Neuron (in vitro differentiated cells): ENCODE results near the gene CD96.

Experiments used
- H2AFZ ChIP-seq: one replicate; pipeline ENCODE4 v1.6.1; 2013; ENCODE audit warnings: low read depth, mild to moderate bottlenecking, inconsistent platforms, low read length, moderate library complexity
- H3K27me3 ChIP-seq: one replicate; pipeline ENCODE4 v1.6.1; 2013; ENCODE audit warnings: low read length; ENCODE audit not compliant: insufficient read depth
- H3K36me3 ChIP-seq: one replicate; pipeline ENCODE4 v1.6.1; 2013; ENCODE audit warnings: low read length; ENCODE audit not compliant: insufficient read depth
- H3K4me1 ChIP-seq: one replicate; pipeline ENCODE4 v1.6.1; 2013; ENCODE audit warnings: low read length; ENCODE audit not compliant: insufficient read depth
- H3K4me3 ChIP-seq: 2 replicates; pipeline ENCODE4 v1.5.1; 2013; ENCODE audit warnings: mild to moderate bottlenecking, low read length, moderate library complexity
- H3K9me3 ChIP-seq: one replicate; pipeline ENCODE4 v1.6.1; 2013; ENCODE audit warnings: low read length

Gene CD96

GRCh38 chr3:111591555-111591954 is 49.6 kb downstream of the CD96 start:
- Histone ChIP-seq H3K9me3 (no peaks in the 10 kb centered on the region), H3K36me3 (no peaks in the 10 kb centered on the region), H2AFZ (no peak overlapping the region), H3K4me1 (no peaks in the 10 kb centered on the region), H3K27me3 (peaks cover 4% of the 10 kb centered on the region), H3K4me3 (no peak overlapping the region)

- H3K9me3 ChIP-seq = no peaks in the 10 kb centered on the region
- peaks cover 4% of the 10 kb centered on the region for H3K27me3 ChIP-seq
- no peak overlapping the region for H3K4me3 ChIP-seq
- no peaks in the 10 kb centered on the region for H3K4me1 ChIP-seq
- no peak overlapping the region for H2AFZ ChIP-seq
- H3K36me3 ChIP-seq = no peaks in the 10 kb centered on the region
These were observed 50.1 kb downstream of the CD96 start for GRCh38 chr3:111592143-111592542.

GRCh38 chr3:111592936-111593335 is 50.9 kb downstream of the CD96 start:
- no peaks in the 10 kb centered on the region for H3K4me1 ChIP-seq
- H3K9me3 ChIP-seq = no peaks in the 10 kb centered on the region
- H3K27me3 ChIP-seq = peaks cover 4% of the 10 kb centered on the region
- H2AFZ ChIP-seq = no peak overlapping the region
- no peak overlapping the region for H3K4me3 ChIP-seq
- no peaks in the 10 kb centered on the region for H3K36me3 ChIP-seq

GRCh38 chr3:111593666-111594065 is 51.7 kb downstream of the CD96 start:
- Histone ChIP-seq H3K36me3 (no peaks in the 10 kb centered on the region), H3K4me1 (no peaks in the 10 kb centered on the region), H3K4me3 (no peak overlapping the region), H2AFZ (no peak overlapping the region), H3K27me3 (peaks cover 4% of the 10 kb centered on the region), H3K9me3 (no peaks in the 10 kb centered on the region)

- H3K36me3 ChIP-seq = no peaks in the 10 kb centered on the region
- H3K27me3 ChIP-seq = peaks cover 4% of the 10 kb centered on the region
- H3K9me3 ChIP-seq = no peaks in the 10 kb centered on the region
- no peaks in the 10 kb centered on the region for H3K4me1 ChIP-seq
- no peak overlapping the region for H2AFZ ChIP-seq
- no peak overlapping the region for H3K4me3 ChIP-seq
These were observed 52.2 kb downstream of the CD96 start for GRCh38 chr3:111594205-111594604.

GRCh38 chr3:111594781-111595180 is 52.8 kb downstream of the CD96 start:
- Histone ChIP-seq H3K36me3 (no peaks in the 10 kb centered on the region), H3K9me3 (no peaks in the 10 kb centered on the region), H3K4me1 (no peaks in the 10 kb centered on the region), H2AFZ (no peak overlapping the region), H3K27me3 (peaks cover 4% of the 10 kb centered on the region), H3K4me3 (no peak overlapping the region)

GRCh38 chr3:111595232-111595631 is 53.2 kb downstream of the CD96 start, which contains the start of gene ZBED2:
ZBED2 (minus strand) TSS chr3:111595346; CDS start chr3:111594201, 1,145 bp downstream.
- Histone ChIP-seq H3K9me3 (no peaks in the 10 kb centered on the region), H3K4me1 (no peaks in the 10 kb centered on the region), H2AFZ (no peak within 1 kb of the TSS), H3K27me3 (peaks cover 4% of the 10 kb centered on the region), H3K36me3 (no peaks in the 10 kb centered on the region), H3K4me3 (no peak within 1 kb of the TSS)

- H3K4me3 ChIP-seq = no peak overlapping the region
- no peaks in the 10 kb centered on the region for H3K4me1 ChIP-seq
- no peaks in the 10 kb centered on the region for H3K9me3 ChIP-seq
- no peaks in the 10 kb centered on the region for H3K36me3 ChIP-seq
- H2AFZ ChIP-seq = no peak overlapping the region
- H3K27me3 ChIP-seq = peaks cover 4% of the 10 kb centered on the region
These were observed 54.3 kb downstream of the CD96 start for GRCh38 chr3:111596328-111596727.

GRCh38 chr3:111598139-111598538 is 56.1 kb downstream of the CD96 start:
- Histone ChIP-seq H3K4me1 (no peaks in the 10 kb centered on the region), H3K4me3 (no peak overlapping the region), H3K36me3 (no peaks in the 10 kb centered on the region), H3K9me3 (no peaks in the 10 kb centered on the region), H2AFZ (no peak overlapping the region), H3K27me3 (peaks cover 4% of the 10 kb centered on the region)

- no peak overlapping the region for H3K4me3 ChIP-seq
- no peaks in the 10 kb centered on the region for H3K4me1 ChIP-seq
- H3K27me3 ChIP-seq = peaks cover 2% of the 10 kb centered on the region
- no peak overlapping the region for H2AFZ ChIP-seq
- H3K9me3 ChIP-seq = no peaks in the 10 kb centered on the region
- H3K36me3 ChIP-seq = no peaks in the 10 kb centered on the region
These were observed 56.6 kb downstream of the CD96 start for GRCh38 chr3:111598552-111598951.

- Histone ChIP-seq H3K9me3 (no peaks in the 10 kb centered on the region), H3K4me1 (peaks cover 3% of the 10 kb centered on the region), H3K4me3 (no peak overlapping the region), H3K27me3 (no peaks in the 10 kb centered on the region), H2AFZ (no peak overlapping the region), H3K36me3 (no peaks in the 10 kb centered on the region)
These were observed 59.8 kb downstream of the CD96 start for GRCh38 chr3:111601810-111602209.

GRCh38 chr3:111603679-111604078 is 61.7 kb downstream of the CD96 start:
- Histone ChIP-seq H3K4me3 (no peak overlapping the region), H3K27me3 (no peaks in the 10 kb centered on the region), H3K4me1 (peaks cover 13% of the 10 kb centered on the region), H3K36me3 (no peaks in the 10 kb centered on the region), H3K9me3 (no peaks in the 10 kb centered on the region), H2AFZ (no peak overlapping the region)

GRCh38 chr3:111604119-111604518 is 62.1 kb downstream of the CD96 start:
- H3K4me1 ChIP-seq = peaks cover 13% of the 10 kb centered on the region
- H3K9me3 ChIP-seq = no peaks in the 10 kb centered on the region
- H3K36me3 ChIP-seq = no peaks in the 10 kb centered on the region
- H3K4me3 ChIP-seq = no peak overlapping the region
- no peak overlapping the region for H2AFZ ChIP-seq
- H3K27me3 ChIP-seq = no peaks in the 10 kb centered on the region

GRCh38 chr3:111605018-111605417 is 63.0 kb downstream of the CD96 start:
- no peaks in the 10 kb centered on the region for H3K27me3 ChIP-seq
- H2AFZ ChIP-seq = no peak overlapping the region
- H3K9me3 ChIP-seq = no peaks in the 10 kb centered on the region
- H3K4me3 ChIP-seq = no peak overlapping the region
- H3K36me3 ChIP-seq = no peaks in the 10 kb centered on the region
- H3K4me1 ChIP-seq = peaks cover 13% of the 10 kb centered on the region
